GM21576 (cell line): ENCODE results near the gene CCDC14.
"Not testable (repeated sequence)": the region's sequence is repeated elsewhere in the genome, so short reads cannot be mapped to it uniquely, and the experiment has no call there.

Experiments used
- ATAC-seq: cut with Tn5 transposase; IDR thresholded peaks from one replicate; pipeline ENCODE4 v1.9.1; 2021; ENCODE audit warnings: mild to moderate bottlenecking, moderate library complexity; ENCODE audit not compliant: unreplicated experiment

The CCDC14 gene

GRCh38 chr3:123960781-123961507 is at the start of gene CCDC14:
CCDC14 (minus strand) TSS chr3:123961229; CDS start chr3:123961173, 56 bp downstream.
- ATAC-seq: peak; percentile 73

DNA sequence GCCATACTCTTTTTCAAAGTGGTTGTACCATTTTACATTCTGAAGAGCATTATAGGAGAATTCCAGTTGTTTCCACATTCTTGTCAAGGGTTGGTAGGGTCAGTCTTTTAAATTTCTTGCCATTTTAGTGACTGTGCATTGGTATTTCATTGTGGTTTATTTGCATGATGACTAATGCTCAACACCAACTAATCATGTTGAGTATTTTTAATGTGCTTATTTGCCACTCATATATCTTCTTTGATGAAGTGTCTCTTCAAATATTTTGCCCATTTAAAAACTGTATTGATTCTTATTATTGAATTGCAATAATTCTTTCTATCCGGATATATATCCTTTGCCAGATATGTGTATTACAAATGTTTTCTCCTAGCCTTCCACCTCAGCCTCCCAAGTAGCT is 47.3 kb upstream of the CCDC14 start:
- not testable (repeated sequence) for ATAC-seq

- no peak for ATAC-seq
These were observed 46.2 kb upstream of the CCDC14 start for GRCh38 chr3:124007186-124007585.

DNA sequence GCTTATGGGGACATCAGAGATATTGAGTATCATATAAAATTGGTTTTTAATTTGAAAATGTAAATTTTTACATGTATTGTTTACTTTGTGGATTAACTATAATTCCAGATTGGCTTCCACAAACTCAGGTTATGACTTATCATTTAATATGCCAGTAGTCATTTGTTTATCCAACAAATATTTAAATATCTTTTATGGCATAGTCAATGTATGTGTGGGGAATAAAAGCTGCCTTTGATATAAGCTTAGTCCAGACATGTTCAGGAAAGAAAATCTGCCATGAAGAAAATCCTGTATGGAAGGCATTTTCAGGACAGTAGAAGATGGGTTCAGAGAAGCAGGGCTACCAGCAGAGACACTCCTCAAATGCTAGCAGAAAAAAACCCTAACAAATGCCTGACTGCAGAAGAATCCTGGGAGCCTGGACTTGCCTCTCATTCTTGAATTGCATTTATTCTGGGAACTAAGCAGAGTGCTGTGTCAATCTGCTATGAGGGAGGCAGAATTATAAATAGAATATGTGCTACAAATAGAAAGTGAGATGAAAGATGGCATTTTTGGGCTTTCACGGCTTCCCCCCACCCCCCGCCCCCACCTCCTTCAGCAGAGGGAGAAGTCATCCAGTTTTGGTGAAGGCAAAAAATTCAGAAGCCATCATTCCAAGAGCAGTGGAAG is 41.5 kb upstream of the CCDC14 start:
- not testable (repeated sequence) for ATAC-seq

GRCh38 chr3:124001366-124001765 is 40.3 kb upstream of the CCDC14 start:
- ATAC-seq: not testable (repeated sequence)

DNA sequence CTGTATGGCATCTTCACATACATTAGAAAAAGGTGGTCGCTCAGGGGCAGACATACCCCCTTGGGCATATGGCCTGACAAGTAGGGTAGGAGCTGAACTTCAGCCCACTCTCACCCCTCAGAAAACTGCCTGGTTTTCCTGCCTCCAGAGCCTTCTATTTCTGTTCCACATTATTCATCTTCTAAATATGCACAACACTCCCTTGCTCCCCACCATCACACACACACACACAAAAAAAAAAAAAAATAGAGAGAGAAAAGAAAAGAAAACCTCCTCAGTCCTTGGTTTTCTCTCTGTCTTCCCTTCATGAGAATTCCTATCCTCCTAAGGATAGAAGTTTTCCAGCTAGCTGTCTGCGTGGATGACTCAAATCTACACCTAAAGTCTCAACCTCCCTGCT is 36.5 kb upstream of the CCDC14 start:
- ATAC-seq: no peak

DNA sequence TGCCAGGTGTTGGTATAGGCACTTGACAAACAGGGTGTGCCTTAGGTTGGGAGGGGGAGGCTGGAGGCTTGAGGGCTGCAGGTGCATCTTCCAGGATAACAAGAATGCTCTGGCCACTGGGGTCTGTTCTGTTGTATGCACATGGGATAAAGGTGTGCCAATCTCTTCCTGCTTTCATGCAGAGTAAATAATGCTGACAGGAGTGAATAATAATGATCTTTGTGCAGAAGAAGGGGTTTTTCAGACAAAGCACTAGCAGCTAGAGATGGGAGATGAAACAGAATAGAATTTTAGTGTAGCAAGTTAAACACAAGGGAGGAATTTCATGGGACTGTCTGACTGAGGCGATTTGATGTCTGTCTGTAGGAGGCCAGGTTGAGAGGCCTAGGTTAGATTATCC is 32.8 kb upstream of the CCDC14 start:
- no peak for ATAC-seq

DNA sequence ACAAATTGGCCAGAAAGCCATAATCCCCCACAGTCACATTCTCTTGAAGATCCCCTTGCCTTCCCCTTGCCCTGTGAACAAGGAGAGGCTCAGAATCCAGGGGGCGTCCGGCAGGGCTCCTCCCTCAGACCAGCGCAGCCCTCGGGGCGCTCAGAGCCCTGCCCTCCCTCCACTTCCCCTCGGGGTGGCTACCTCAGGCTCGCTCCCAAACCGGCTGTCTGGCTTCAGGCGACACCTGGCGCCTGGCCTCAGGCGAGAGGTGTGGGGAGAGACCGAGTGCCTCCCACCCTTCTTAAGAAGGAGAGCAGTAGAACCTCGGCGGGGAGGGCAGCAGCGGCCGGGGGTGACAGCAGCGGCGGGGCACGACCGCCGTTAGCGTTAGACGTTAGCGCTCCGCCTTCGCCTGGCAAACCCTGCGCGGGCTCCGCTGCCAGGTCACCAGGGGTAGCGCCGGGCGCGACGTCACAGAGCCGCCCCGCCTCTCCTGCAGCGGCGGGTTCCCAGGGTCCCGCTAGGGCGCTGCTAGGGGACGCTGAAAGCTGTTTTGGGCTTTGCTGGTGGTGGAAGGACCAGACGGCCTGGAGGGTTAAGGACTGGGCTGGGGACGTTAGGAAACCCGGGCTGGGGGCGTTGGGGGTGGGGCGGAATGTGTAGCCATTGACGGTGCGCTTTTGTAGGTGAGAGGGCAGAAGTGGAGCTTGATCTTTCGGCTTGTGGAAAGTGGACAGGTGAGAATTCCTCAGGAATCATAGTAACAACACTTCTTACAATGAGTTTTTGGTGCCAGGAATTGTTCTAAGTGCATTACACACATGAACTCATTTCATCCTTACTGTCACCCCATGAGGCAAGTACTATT is 30.9 kb upstream of the CCDC14 start, which contains the start of gene ROPN1:
Gene ROPN1 (minus strand): TSS at position 395 of the 859 bp plus-strand sequence. CDS start 11,643 bp downstream, outside the sequence.
- ATAC-seq: not testable (repeated sequence)

DNA sequence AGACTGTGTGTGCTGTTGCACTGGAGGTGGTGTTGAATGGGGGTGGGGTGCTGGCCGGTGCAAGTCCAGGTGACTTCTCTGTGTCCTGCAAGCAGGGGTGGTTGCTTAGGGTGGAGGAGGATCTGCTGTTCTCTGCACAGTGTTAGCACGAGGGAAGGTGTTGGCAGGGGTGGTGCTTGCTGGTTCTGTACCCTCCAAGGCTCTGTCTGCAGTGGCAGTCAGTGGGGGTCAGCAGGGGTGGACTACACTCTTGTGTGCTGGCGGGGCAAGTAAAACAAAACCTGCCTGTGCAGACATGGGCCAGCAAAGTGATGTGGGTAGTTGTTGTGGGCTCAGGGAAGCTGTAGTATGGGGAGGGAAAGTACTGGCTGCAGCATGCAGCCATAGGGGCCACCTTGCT is 25.4 kb upstream of the CCDC14 start:
- ATAC-seq: no peak

DNA sequence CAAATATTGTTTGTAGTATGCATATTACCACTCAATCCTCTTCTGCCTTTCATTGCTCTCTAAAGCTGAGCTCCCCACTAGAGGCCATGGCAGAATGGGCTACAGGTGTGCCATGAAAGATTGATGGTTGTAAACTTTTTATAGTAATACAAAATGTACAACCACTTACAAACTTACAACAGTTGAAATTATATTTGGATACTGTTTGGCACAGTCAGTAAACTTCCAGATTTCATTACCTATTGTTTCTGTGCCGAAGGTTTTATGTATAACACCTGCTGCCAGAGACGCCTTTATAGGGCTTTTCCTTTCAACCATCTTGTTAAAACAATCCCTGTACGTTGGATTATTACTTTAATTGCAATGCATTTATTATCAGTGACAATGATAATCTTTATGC is 23.9 kb upstream of the CCDC14 start:
- no peak for ATAC-seq

- no peak for ATAC-seq
These were observed 23.3 kb upstream of the CCDC14 start for GRCh38 chr3:123984350-123984749.

GRCh38 chr3:123981317-123981716 is 20.3 kb upstream of the CCDC14 start:
- ATAC-seq: not testable (repeated sequence)

GRCh38 chr3:123980539-123980938 is 19.5 kb upstream of the CCDC14 start:
- no peak for ATAC-seq

DNA sequence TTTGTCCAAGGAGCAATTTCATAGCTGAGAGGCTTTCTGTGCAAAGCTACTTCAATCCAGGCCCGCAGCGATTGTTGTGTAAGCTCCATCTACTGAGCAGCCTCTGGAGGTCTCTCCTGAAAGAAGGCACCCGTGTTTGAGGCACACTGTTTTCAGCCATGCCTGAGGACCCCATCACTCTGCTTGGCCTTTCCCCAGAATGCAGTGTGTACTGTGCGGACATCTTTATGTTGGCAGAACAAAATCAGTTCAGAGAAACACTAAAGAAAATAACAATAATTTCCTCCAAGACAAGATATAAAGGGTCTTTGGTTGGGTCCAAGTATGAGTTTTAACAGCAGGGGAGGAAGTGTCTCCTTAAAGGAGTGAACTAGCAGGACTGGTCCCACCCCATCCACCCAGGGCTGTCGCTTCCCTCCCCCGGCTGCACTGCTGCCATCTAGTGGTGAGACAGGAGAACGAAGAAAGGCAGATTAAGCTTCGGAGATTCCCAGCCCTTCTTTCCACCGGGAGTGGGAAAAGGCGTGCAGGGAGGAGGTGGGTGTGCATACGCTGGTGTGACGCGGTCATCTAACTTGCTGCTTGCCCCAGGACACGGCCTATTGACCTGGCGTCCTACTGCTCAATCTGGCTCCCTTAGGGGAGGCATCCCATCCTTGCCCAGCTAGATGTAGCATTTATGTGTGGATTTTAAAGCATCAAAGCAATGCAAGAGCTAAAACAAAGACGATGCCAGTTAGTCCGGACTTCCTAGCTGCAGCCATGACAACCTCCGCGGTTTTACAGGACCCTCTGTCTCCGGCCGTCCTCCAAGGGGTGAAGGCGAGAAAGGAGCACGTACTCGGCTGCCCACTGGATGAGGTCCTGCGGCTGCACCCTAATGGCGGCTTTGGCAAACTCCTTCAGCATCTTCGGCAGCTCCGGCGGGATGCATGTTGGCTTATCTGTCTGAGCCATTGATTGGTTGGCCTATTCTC is 18.8 kb upstream of the CCDC14 start:
- ATAC-seq: not testable (repeated sequence)

- ATAC-seq: not testable (repeated sequence)
These were observed 15.9 kb upstream of the CCDC14 start for GRCh38 chr3:123976904-123977303.

GRCh38 chr3:123976181-123976898 is 15.3 kb upstream of the CCDC14 start:
- not testable (repeated sequence) for ATAC-seq

GRCh38 chr3:123975030-123975429 is 14.0 kb upstream of the CCDC14 start:
- ATAC-seq: not testable (repeated sequence)

GRCh38 chr3:123971406-123971805 is 10.4 kb upstream of the CCDC14 start:
- no peak for ATAC-seq

- not testable (repeated sequence) for ATAC-seq
These were observed 6.2 kb upstream of the CCDC14 start for GRCh38 chr3:123967260-123967659.
